Activated naive CD8-positive, alpha-beta T cell treated with anti-CD3 and anti-CD28 coated beads, Interleukin-2, amount 10 ng/mL, durations not matched to agents 7 days and 5 days (primary cell): Measurements from ENCODE around the gene GGNBP2. TPM values are rescaled to one million over a fixed set of nuclear protein-coding genes. Genes with fewer than 3 reads are reported as not detected.

Experiments used
- ATAC-seq: fragments of 150-1000 bp; cut with Tn5 transposase; one replicate; pipeline ENCODE4 v1.10.0; 2021; ENCODE audit warnings: low read depth, moderate library complexity
- POLR2A ChIA-PET: fragments of 350-600 bp; sonication (Branson Sonifier 250); formaldehyde crosslinking; loops from one replicate; lab custom pipeline; 2021; ENCODE audit warnings: antibody characterized with exemption; lab: Charles Lee
- DNase-seq: peaks from one replicate; pipeline ENCODE4 v3.0.0; 2021
- H3K27ac Mint-ChIP-seq: one replicate; pipeline ENCODE4 v1.8.0; 2022; ENCODE audit warnings: mild to moderate bottlenecking, mixed read lengths
- H3K27me3 Mint-ChIP-seq: one replicate; pipeline ENCODE4 v1.8.0; 2022; ENCODE audit warnings: mild to moderate bottlenecking, moderate library complexity, mixed read lengths
- H3K36me3 Mint-ChIP-seq: one replicate; pipeline ENCODE4 v1.8.0; 2021; ENCODE audit warnings: mild to moderate bottlenecking, mixed read lengths
- H3K4me1 Mint-ChIP-seq: one replicate; pipeline ENCODE4 v1.8.0; 2021; ENCODE audit warnings: mixed read lengths
- H3K4me3 Mint-ChIP-seq: one replicate; pipeline ENCODE4 v1.8.0; 2022; ENCODE audit warnings: mild to moderate bottlenecking, moderate library complexity, mixed read lengths
- H3K9me3 Mint-ChIP-seq: one replicate; pipeline ENCODE4 v1.8.0; 2021; ENCODE audit warnings: mixed read lengths
- total RNA-seq, 2 experiments: library from RNA; stranded (reverse); gene quantifications; one replicate each; pipeline ENCODE4 v1.2.3, GENCODE V29; 2021

Gene GGNBP2
- total RNA-seq, 2 experiments from 2014 or later, result 134 to 136 TPM

DNA sequence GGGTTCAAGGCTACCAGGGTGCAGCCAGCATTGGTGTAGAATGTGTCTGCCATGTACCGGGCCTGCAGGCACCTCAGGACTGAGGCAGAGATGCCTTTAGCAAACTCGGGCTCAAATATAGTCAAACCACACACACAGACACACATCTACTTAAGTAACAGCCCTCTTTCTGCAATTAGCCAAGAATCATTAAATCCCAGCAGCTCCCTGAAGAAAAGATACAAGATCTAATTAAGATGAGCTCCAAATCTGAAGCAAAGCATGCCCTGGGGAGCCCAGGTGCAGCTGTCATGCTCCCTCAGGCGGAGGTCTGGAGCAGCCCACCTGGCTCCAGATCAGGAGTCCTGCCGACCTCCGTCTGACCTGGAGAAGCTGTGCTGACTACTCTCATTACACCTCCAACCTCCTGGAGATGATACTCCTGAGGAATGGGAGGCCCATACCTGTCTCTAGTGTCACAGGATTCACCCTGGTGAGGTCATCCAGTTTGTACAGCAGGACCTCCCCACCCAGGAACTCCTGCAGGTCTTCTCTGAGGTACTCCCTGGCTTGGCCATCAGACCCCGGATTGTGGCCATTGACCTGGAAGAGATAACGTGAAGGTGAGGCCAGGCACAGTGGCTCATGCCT is 17.0 kb upstream of the GGNBP2 start:
- Mint-ChIP-seq H3K27ac (no peak overlapping the region), H3K4me3 (no peak overlapping the region), H3K9me3 (no peaks in the 10 kb centered on the region), H3K4me1 (peaks cover 26% of the 10 kb centered on the region), H3K36me3 (peaks cover 33% of the 10 kb centered on the region), H3K27me3 (no peaks in the 10 kb centered on the region)
- DNase-seq, result peak; percentile 14
- no peak for ATAC-seq
- POLR2A ChIA-PET, result no interaction called here

DNA sequence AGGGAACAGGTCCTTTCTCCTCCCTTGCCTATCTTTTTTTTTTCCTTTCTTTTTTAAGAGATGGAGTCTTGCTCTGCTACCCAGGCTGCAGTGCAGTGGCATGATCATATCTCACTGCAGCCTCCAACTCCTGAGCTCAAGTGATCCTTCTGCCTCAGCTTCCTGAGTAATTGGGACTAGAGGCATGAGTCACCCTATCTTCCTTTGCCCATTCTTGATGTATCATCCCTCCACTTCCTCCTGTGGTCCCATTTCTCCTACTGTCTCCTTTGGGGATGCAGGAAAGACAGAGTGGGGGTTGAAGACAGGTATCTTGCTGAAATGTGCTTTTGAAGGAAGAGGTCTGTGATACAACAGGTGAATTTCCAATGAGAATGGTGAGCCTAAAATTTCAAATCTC is 15.6 kb upstream of the GGNBP2 start:
- H3K4me1 Mint-ChIP-seq, result peaks cover 35% of the 10 kb centered on the region

DNA sequence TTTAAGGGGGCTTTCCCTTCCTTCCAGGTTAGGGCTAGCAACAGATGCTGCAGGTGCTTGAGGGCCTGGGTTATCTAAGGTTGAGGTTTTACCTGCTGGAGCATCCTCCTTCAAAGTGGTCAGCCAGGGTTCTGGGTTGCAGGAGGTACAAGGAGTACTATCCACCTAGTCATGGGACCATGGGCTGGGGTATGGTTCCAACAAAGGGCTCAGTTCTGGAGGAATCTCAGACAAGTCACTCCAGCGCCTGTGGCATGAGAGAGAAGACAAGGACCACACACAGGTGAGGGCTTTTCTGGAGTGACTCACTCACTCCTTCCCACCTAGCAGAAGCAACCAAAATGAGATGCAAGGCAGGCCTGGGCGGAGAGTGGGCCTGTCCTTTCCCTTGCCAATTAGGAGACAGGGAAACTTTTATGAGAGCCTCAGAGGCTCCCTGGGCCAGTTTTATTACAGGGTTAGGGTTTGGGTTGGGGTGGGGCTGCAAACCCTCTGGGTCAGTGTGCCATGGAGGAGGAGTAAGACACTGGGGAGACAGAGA is 12.2 kb upstream of the GGNBP2 start:
- Mint-ChIP-seq H3K4me3 (peak overlapping the region; percentile 33), H3K36me3 (peaks cover 16% of the 10 kb centered on the region), H3K9me3 (peaks cover 1% of the 10 kb centered on the region), H3K27ac (peak overlapping the region; percentile 56), H3K4me1 (peaks cover 31% of the 10 kb centered on the region), H3K27me3 (no peaks in the 10 kb centered on the region)
- peak; percentile 14 for DNase-seq
- no peak for ATAC-seq
- POLR2A ChIA-PET, result no interaction called here

More for the DNA sequence above, 15.6 kb upstream of the GGNBP2 start:
- H3K4me3 Mint-ChIP-seq, result no peak overlapping the region
- H3K36me3 Mint-ChIP-seq, result peaks cover 30% of the 10 kb centered on the region
- no peaks in the 10 kb centered on the region for H3K9me3 Mint-ChIP-seq
- H3K27me3 Mint-ChIP-seq, result no peaks in the 10 kb centered on the region
- ATAC-seq (no peak), DNase-seq (no peak)
- H3K27ac Mint-ChIP-seq, result no peak overlapping the region
- POLR2A ChIA-PET, result no interaction called here

DNA sequence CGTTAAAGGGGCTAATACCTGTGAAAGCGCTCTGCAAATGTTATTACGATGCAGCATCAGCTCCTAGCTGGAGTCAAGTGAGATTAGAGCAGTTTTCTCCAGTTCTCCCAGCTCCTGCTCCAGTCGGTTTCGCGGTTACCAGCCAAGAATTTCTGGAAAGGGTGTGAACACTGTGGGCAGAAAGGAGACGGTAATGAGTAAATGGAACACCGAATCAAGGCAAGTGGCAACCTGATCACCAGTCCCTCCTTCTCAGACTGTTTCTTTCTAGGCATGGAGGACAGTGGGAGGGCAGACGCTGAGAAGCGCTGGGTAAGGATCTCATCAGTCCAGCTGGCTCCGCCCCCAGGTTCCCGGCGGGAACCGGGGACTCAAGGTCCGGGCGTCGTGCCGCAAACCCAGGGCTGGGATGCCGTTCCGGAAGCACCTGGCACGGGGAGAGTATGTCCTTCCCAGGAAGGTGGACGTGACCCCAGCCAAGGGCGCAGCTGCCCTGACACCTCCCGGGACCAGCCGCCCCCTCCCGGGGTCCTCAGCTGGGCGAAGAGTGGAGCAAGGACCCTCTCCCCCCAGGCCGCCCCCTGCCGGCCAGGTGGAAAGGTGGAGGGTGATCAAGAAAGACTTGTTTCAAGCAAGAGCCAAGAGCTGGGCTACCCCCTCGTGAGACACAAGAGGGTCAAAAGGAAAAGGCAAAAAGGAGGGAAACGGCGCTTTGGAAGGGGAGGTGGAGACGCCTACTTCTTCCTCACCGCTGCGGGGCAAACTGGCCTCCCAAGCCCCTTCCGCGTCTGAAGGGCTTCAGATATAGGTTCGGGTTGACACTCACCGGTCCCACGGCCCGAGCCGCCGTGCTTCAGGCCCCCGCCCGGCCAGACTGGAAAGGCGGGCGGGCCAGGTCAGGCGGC is 10.5 kb upstream of the GGNBP2 start:
- H3K36me3 Mint-ChIP-seq, result peaks cover 19% of the 10 kb centered on the region

DNA sequence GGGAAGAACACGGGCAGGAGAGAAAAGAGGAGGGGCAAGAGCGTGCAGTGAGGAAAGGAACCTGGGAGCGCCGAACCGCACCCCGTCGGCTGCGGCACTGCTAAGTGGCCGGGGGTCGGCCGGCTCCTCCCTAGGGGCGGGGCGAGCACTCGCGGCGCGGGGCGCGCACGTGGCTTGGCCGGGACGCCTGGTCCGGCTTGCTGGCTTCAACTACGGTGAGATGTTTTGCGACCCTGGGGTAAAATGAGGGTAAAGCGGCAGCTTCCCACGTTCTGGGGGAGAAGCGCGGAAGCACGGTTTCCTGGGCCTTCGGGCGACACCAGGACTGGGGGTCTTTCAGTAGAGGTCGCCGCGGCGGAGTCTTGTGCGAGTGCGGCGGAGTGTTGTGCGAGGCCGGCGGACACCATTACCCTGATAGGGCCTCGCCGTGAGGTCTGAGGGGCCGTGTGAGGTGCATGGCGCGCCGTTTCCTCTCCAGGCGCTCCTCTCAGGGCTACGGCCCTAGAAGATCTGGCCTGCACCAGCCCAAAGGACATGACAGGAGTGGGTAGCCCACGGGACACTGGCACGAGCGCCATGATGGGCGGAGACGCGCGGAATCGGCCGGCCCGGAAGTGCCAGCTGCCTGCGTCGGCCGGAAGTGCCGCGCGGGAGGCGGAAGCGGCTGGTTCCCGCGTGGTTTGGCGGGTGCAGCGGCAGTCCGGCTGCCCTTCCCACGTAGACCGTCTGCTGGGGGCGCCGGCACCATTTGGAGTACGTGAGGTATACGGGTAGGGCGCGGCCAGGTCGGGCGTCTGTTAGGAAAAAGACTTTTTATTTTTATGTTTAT is 9.7 kb upstream of the GGNBP2 start, which contains the start of the genes MYO19 and PIGW:
TSS of gene MYO19 (minus strand) at position 29 of the 829 bp plus-strand sequence. CDS start 2,330 bp downstream, outside the sequence.
TSS of gene PIGW (plus strand) at position 148 of the 829 bp plus-strand sequence. CDS start 2,115 bp downstream, outside the sequence.
- peak; percentile 79 for ATAC-seq
- POLR2A ChIA-PET, result interaction anchor here (1.0 to 4.8 kb wide), 6 partner anchors 10 to 414 kb away, joined by 3 to 122 read pairs (median 5); partner anchors contain the start of genes AATF, GGNBP2 and MRM1
- H3K4me3 Mint-ChIP-seq, result peak within 1 kb of the TSS; percentile 91
- DNase-seq, result peak; percentile 92
- peak within 1 kb of the TSS; percentile 96 for H3K27ac Mint-ChIP-seq
- peaks cover 22% of the 10 kb centered on the region for H3K36me3 Mint-ChIP-seq
- H3K27me3 Mint-ChIP-seq, result no peaks in the 10 kb centered on the region
- H3K4me1 Mint-ChIP-seq, result peaks cover 30% of the 10 kb centered on the region
- H3K9me3 Mint-ChIP-seq, result peaks cover 1% of the 10 kb centered on the region

More for the DNA sequence above, 10.5 kb upstream of the GGNBP2 start:
- no peaks in the 10 kb centered on the region for H3K27me3 Mint-ChIP-seq
- peaks cover 30% of the 10 kb centered on the region for H3K4me1 Mint-ChIP-seq
- H3K4me3 Mint-ChIP-seq, result peak overlapping the region; percentile 91
- no peak for DNase-seq
- peaks cover 1% of the 10 kb centered on the region for H3K9me3 Mint-ChIP-seq
- peak overlapping the region; percentile 96 for H3K27ac Mint-ChIP-seq
- ATAC-seq, result peak; percentile 30
- POLR2A ChIA-PET, result interaction anchor here (0.8 to 4.8 kb wide), 5 partner anchors 9 to 68 kb away, joined by 3 to 122 read pairs (median 7); partner anchors contain the start of genes GGNBP2 and MRM1

DNA sequence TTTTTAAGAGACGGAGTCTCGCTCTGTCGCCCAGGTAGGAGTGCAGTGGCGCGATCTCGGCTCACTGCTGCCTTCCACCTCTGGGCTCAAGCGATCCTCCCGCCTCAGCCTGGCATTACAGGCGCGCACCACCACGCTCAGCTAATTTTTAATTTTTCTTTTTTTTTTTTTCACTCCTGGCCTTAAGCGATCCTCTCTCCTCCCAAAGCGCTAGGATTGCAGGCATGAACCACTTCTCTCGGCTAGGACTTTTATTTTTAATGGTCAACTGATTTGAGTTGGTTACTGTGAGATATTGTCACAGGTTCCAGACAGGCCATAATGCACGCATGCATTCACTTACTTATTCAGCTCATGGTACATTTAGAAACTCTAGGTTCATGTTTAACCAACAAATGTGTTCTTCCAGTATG is 9.0 kb upstream of the GGNBP2 start:
- DNase-seq (no peak), ATAC-seq (no peak)
- Mint-ChIP-seq H3K4me3 (peak overlapping the region; percentile 91), H3K9me3 (peaks cover 1% of the 10 kb centered on the region), H3K36me3 (peaks cover 26% of the 10 kb centered on the region), H3K27me3 (no peaks in the 10 kb centered on the region), H3K4me1 (peaks cover 31% of the 10 kb centered on the region), H3K27ac (peak overlapping the region; percentile 96)
- POLR2A ChIA-PET, result interaction anchor here (0.7 to 4.8 kb wide), 6 partner anchors 11 to 552 kb away, joined by 3 to 122 read pairs (median 6); partner anchors contain the start of genes AATF, GGNBP2 and MRM1

DNA sequence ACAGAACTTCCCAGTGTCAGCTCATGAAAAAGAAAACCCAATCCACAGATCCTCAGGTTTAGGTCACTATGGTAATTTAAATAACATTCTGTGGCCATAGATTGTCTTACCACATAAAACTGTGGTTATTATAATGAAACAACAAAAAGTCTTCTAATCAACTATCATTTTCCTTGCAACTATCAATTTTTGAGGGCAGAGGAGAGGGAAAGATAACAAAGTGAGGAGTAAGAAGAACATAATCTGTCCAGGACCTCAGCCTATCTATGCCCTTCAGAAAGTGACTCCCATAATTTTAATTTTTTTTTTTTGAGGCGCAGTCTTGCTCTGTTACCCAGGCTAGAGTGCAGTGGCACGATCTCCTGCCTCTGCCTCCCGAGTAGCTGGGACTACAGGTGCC is 4.0 kb upstream of the GGNBP2 start:
- Mint-ChIP-seq H3K27ac (no peak overlapping the region), H3K4me3 (no peak overlapping the region), H3K36me3 (peaks cover 20% of the 10 kb centered on the region), H3K27me3 (no peaks in the 10 kb centered on the region), H3K4me1 (peaks cover 17% of the 10 kb centered on the region), H3K9me3 (peaks cover 1% of the 10 kb centered on the region)
- DNase-seq, result no peak
- no peak for ATAC-seq
- POLR2A ChIA-PET, result interaction anchor here (0.8 kb wide), 1 partner anchor 16 kb away, joined by 4 read pairs; no protein-coding TSS in a partner anchor

DNA sequence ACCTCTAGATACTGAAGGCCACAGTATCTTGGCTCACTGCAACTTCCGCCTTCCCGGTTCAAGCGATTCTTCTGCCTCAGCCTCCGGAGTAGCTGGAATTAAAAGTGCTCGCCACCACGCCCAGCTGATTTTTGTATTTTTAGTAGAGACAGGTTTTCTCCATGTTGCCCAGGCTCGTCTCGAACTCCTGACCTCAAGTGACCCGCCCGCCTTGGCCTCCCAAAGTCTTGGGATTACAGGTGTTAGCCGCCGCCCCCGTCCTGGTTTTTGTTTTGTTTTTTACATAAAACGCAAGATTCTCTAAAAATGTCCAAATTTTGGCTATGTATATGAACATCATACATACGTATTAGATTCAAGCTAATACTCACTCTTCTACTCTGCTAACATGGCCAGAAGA is 2.0 kb upstream of the GGNBP2 start:
- ATAC-seq, result no peak
- Mint-ChIP-seq H3K9me3 (no peaks in the 10 kb centered on the region), H3K4me1 (peaks cover 13% of the 10 kb centered on the region), H3K36me3 (peaks cover 23% of the 10 kb centered on the region), H3K27ac (no peak overlapping the region), H3K4me3 (no peak overlapping the region), H3K27me3 (no peaks in the 10 kb centered on the region)
- DNase-seq, result no peak
- POLR2A ChIA-PET, result interaction anchor here (0.6 kb wide), 1 partner anchor 22 kb away, joined by 3 read pairs; no protein-coding TSS in a partner anchor

DNA sequence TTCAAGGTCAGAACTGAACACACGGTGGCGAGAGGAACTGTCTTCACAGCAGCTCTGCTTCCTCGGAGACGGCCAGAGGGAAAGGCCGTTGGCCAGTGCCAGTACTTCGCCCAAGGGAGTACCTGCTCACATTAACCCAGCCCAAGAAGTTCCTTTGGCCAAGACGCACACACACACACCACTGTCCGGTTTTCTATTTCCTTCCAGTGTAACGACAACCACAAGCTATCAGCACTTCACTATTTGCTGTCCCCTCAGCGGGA is 744 bp upstream of the GGNBP2 start:
- ATAC-seq (no peak), DNase-seq (no peak)
- Mint-ChIP-seq H3K4me1 (peaks cover 23% of the 10 kb centered on the region), H3K27me3 (no peaks in the 10 kb centered on the region), H3K36me3 (peaks cover 20% of the 10 kb centered on the region), H3K4me3 (peak overlapping the region; percentile 98), H3K9me3 (no peaks in the 10 kb centered on the region), H3K27ac (peak overlapping the region; percentile 98)
- POLR2A ChIA-PET, result interaction anchor here (4.8 to 6.3 kb wide), 2 partner anchors 9 to 58 kb away, joined by 52 to 122 read pairs; partner anchors contain the start of genes MRM1, MYO19 and PIGW

DNA sequence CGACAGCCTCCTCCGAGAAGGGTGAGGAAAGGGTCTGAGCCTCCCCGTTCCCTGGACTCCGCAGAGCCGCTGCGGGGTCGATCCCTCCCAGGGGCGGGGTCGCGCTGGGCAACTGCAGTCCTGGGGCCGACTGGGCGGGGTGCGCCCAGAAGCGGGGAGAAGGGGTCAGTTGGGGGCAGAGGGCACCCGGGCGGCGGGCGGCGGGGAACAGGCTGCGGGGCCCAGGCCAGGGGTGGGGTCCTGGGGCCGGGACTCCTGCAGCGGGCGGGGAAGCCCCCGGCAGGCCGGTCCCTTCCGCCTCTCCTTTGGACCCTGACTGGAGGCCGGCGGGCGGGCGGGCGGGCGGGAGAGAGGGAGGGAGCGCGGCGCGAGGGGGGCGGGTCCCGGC is 352 bp downstream of the GGNBP2 start:
- DNase-seq (no peak), ATAC-seq (peak; percentile 42)
- H3K36me3 Mint-ChIP-seq, result peaks cover 23% of the 10 kb centered on the region
- no peaks in the 10 kb centered on the region for H3K27me3 Mint-ChIP-seq
- H3K4me3 Mint-ChIP-seq, result peak overlapping the region; percentile 98
- POLR2A ChIA-PET, result interaction anchor here (0.5 to 6.3 kb wide), 8 partner anchors 10 to 864 kb away, joined by 3 to 122 read pairs (median 8); partner anchors contain the start of genes MRM1, MYO19, PIGW and ZNHIT3
- H3K9me3 Mint-ChIP-seq, result no peaks in the 10 kb centered on the region
- H3K4me1 Mint-ChIP-seq, result peaks cover 29% of the 10 kb centered on the region
- peak overlapping the region; percentile 98 for H3K27ac Mint-ChIP-seq

DNA sequence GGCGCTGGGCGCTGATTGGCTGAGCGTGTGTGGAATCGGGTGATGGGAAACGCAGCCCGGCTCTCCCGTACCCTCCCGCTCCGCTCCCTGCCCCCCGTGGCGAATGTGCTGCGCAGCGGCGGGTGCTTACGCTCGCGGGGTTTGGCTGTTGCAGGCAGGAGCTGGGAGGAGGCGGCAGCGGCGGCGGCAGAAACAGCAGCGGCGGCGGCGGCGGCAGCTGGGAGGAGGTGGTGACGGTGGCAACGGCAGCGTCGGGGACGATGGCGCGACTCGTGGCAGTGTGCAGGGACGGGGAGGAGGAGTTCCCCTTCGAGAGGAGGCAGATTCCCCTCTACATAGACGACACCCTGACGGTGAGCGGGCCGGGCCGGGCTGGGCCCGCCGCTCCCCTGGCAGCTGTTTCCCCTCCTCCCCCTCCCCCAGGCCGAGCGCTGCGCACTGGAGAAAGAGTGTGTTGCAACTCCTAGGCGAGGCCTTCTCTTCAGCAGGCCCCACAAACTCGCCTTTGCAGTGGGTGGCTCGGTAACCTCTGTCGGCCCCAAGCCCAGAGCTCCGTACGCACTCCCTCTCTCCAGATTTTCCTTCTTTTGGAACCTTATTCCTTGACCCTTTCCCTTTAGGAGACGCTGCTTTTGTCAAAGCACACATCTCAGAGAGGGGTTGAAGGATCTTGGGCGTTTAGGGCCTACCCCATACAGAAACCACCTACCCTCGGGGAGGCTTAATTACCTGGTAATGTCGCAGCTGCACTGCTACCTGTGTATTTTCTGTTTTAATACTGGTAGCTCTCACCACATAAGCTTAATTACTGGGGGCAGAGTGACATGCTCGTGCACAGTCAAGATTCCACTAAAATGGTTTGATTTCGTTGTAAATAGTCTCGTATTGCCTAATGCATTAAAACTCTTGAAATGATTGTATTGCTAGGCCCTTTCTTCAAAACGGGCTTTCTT is 1.0 kb downstream of the GGNBP2 start:
- Mint-ChIP-seq H3K27ac (peak overlapping the region; percentile 90), H3K4me3 (peak overlapping the region; percentile 98), H3K36me3 (peaks cover 23% of the 10 kb centered on the region), H3K9me3 (no peaks in the 10 kb centered on the region), H3K4me1 (peaks cover 34% of the 10 kb centered on the region), H3K27me3 (no peaks in the 10 kb centered on the region)
- POLR2A ChIA-PET, result interaction anchor here (0.5 to 6.3 kb wide), 15 partner anchors 10 to 1303 kb away, joined by 3 to 122 read pairs (median 3); partner anchors contain the start of genes DHRS11, MRM1, MYO19 and PEX12
- DNase-seq, result peak; percentile 95
- peak; percentile 81 for ATAC-seq
